ENCODE measurements around the gene PIK3CA.

The PIK3CA gene

DNA sequence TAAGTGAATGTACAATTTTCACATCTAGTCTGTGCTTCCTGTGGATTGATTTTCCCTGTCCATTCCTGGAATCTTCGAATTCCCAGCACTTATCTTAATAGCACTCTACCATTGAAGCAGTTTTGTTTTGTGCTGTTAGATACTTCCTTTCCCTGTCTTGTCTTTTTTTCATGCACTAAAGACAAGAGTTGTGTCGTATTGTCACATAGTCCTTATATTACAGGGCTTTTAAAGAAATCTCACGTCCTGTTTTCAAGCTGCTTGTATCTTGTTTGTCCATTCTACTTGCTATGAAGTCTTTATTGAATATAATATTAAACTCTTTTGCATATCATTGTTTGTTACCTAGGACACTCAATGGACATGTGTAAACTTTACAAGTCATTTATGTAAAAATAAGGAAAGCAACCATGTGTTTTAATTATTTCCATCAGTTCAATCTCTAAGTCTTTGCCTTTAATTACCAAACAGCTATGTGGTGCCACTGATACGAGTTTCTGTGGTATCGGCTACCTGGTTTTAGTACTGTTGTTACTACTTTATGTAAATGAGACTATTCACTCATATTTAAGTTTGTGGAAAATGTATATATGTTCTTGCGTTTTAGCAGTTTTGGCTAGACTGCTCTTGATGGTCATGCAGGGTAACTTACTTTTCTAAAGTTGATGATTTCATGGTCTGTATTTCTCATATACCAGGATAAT is 10.3 kb downstream of the PIK3CA start:
- no peak for DNase-seq

DNA sequence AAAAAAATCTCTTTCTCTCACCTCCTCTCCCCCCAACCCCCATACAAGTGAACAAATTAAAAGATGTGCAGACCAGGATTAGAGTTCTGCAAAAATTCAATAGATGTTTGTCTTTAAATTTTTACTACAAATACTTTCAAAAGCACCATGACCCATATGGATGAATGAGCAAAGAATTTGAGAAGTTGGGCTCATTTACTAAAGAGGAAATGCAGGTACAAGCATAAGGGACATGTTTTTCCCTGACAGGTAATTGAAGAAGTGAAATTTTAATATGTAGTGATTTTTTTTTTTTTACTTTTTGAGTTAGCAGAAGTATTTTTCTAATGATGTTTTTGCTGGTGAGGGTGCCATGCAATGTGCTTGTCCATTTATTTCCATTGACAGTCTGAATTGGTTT is 15.3 kb downstream of the PIK3CA start:
- no peak for DNase-seq

DNA sequence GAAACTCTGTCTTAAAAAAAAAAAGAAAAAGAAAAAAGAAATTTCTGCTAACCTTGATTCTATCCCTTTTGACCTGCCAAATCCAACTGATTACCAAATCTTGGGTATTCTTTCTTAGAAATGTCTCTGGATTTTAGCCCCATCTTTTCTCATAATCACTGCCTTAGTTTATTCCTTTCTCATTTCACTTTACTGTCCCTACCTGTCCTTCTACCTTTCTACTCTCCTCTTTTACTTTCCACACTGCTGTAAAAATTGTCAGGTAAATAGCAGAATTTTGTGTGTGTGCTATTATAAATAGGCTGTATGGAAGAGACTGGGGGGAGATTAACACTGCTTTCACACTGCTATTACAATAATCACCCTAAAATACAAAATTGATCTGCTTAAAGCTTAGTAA is 16.7 kb downstream of the PIK3CA start:
- no peak for DNase-seq

DNA sequence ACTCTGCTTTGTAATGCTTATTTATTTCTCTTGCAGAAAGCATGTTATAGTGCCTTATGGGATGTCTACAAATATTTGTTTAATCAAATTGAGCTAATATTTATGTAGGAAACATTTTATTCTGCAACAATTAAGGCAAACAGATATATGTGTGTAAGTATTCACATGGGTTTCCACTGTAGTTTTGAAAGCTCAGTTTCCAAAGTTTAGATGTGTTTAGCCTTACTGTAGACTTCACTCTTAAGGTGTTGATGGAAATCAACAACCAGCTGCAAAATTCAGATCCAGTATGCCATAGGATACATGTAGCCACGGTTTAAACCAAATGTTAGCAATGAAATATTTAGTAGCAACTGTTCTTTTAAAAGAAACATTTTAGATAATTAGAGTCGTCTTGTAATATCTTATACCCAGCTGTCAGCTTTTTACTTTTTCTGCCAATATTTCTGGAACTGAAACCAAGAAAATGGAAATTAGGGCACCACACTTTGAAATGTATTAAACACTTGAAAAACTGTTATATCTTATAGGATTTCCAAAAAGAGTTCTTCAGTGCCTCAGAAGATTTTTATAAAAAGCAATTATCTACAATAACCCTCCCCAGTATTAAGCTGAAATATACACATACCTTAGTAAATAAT is 18.5 kb downstream of the PIK3CA start:
- no peak for DNase-seq

- no peak for DNase-seq
These were observed 20.8 kb downstream of the PIK3CA start for GRCh38 chr3:179168918-179169317.

DNA sequence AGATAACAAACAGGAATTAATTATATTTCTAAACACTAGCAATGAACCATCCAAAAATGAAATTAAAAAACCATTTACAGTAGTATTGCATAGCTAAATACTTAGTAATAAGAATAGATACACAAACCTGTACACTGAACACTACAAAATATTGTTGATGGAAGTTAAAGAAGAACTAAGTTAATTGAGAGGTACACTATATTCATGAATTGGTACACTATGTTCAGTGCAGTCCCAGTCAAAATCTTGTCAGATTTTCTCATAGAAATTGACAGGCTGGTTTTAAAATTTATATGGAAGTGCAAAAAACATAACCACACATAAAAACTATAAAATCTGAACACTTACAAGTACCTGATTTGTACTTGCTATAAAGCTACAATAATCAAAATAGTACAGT is 24.4 kb downstream of the PIK3CA start:
- DNase-seq, result no peak

DNA sequence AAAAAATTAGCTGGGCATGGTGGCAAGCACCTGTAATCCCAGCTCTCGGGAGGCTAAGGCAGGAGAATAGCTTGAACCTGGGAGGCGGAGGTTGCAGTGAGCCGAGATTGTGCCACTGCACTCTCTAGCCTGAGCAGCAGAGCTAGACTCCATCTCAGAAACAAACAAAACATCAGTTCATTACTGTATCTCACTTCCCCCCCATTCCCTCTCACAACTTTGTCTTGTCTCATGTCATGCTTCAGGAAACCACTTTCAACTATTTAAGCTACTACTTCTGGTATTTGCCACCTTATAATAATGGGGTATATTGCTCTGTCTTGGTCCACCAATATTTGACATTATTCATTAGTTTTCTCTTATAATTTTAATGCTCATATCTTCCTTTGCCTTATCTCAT is 26.2 kb downstream of the PIK3CA start:
- DNase-seq, result no peak

GRCh38 chr3:179174898-179175297 is 26.7 kb downstream of the PIK3CA start:
- DNase-seq, result no peak

GRCh38 chr3:179175358-179175757 is 27.2 kb downstream of the PIK3CA start:
- no peak for DNase-seq

DNA sequence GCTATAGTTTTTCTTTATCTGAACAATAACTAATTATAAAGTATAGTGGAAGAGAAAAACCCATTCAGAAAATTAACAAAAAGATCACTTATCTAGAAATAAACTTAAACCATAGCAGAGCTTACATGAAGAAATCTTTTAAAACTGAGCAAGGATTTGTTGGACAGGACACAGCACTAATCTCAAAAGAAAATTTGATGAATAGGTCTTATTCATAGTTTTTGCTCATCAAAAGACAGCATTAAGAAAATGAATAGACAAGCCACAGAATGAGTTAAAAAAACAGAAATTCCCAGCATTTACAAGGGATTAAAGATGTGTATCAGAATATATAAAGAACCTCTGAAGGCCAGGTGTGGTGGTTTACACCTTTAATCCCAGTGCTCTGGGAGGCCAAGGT is 29.5 kb downstream of the PIK3CA start:
- DNase-seq, result no peak

DNA sequence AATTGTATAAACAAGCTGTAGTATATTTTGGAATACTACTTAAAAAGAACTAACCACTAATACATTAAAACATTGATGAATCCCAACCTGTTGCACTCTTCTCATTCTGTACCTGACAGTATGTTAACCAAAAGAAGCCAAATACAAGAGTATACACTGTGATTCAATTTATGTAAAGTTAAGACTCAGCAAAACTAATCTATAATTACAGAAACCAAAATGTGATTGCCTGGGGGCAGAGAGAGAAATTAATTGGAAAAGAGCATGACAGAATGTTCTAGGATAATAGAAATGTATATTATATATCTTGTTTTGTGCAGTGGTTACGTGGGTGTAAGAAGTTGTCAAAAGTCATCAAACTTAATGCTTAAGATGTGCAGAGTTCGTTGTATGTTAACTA is 31.1 kb downstream of the PIK3CA start:
- no peak for DNase-seq

- no peak for DNase-seq
These were observed 32.0 kb downstream of the PIK3CA start for GRCh38 chr3:179179979-179180759.

DNA sequence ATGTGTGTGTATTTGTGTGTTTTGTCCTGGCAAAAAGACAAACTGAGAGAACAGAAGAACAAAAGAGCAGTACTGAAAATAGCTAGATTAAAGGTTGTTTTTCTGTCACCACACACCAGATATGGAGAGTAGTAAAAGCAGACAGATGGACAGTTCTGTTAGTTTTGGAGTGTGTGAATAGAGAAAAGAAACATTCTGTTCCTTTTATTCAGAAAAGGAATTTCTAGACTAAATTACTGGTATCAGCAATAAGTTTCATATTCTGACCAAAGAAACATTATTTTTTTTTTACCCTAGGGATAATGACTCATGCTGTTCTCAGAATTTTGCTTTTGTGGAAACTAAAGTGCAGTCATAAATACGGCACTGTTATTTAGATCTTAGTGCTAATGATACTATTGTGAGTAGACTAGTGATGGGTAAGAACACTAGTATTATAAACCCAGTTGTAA is 32.9 kb downstream of the PIK3CA start:
- DNase-seq, result no peak

- DNase-seq, result peak in 1 of 2 experiments; percentile 3
These were observed 33.9 kb downstream of the PIK3CA start for GRCh38 chr3:179181993-179182551.

GRCh38 chr3:179182902-179183301 is 34.7 kb downstream of the PIK3CA start:
- DNase-seq, result no peak

GRCh38 chr3:179184826-179185225 is 36.7 kb downstream of the PIK3CA start:
- no peak for DNase-seq

DNA sequence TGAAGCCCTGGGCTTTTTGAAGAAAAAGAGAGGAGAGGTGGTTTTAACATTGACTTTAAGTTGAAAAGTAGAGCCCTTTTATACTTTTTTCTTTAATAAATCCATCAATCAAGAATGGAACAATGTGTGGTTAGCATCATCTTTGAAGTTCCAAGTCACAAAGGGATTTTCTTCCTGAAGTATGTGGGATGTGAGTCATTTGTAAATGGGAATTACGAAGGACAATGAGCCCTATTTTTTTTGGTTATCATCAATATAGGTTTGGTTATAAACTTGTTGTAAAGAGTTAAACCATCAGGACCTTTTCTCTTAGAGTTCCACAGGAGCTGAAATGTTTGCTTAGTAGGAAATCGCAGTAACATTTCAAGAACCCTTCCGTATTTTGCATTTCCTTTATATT is 38.3 kb downstream of the PIK3CA start:
- no peak for DNase-seq

GRCh38 chr3:179189759-179190158 is 41.6 kb downstream of the PIK3CA start:
- no peak for DNase-seq

DNA sequence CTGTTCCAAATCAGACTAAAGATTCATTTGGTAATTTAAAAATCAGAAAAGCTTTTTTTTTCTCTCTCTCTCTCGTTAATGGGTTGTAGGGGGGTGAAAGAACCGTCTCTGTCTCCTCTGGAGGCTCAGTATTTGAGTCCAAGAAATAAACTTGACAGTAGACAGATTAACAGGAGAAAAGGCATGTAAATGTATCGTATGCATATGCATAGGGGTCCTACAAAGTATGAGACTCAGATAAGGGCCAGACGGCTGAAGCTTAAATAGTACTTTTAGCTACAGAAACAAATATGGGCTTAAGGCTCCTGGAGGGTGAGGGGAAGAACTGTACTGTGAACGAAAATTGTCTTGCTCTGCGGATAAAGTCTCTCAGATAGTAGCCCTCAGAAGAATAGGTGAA is 42.4 kb downstream of the PIK3CA start:
- DNase-seq, result no peak

DNA sequence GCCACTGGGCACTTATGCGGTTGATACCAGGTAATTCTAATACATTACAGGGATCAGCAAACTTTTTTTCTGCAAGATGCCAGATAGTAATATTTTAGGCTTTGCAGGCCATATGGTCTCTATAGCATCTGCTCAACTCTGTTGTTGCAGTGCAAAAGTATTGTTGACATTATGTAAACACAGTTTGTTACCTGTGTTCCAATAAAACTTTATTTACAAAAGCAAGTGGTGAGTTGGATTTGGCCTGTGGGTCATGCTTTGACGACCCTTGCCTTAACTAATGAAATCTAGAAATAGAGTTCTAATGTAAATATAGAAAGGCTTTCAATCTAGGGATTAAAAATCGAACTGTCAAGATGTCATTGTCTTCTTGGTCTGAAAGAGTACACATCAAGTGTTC is 44.4 kb downstream of the PIK3CA start:
- DNase-seq, result no peak

- DNase-seq, result no peak
These were observed 46.8 kb downstream of the PIK3CA start for GRCh38 chr3:179194931-179195330.

- no peak for DNase-seq
These were observed 47.9 kb downstream of the PIK3CA start for GRCh38 chr3:179196098-179196497.

DNA sequence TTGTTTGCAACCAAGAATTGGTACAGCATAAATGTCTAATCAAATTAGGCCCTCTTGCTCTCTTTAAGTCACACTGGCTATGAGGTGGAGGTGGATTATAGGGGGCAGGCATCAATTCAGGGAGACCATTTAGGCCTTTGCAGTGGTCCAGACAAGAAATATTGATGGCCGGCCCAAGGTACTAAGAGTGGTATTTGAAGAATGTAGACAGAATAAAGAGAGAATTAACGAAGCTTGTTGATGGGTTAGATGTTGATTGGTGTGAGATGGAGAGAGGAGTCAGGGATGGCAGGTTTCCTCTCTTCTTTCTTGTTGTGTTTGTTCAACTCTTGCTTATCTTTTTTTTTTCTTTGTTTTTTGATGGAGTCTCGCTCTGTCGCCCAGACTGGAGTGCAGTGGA is 48.5 kb downstream of the PIK3CA start:
- no peak for DNase-seq

DNA sequence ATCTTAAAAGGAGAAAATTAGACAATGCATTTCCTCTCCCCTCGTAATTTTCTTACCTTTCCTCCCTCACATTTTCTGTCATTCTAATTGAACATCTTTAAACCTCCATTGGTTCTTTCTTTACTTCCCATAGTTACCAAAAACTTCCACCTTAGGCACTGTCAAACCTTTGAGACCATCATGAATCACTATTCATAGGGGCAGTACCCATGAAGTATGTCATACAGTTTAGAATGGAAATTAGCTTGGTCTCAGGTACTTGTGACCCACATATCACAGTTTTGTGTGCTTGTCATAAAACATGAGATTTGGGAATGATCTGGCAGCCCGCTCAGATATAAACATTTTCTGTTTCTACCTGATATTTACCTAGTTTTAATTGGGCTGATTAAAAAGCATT is 52.6 kb downstream of the PIK3CA start:
- no peak for DNase-seq
